Fibroblast of skin of abdomen (primary cell): ENCODE data around the gene LAMB4.

Experiments used
- DNase-seq: peaks from one replicate; pipeline ENCODE4 v3.0.0-alpha.2; 2013

Gene LAMB4

DNA sequence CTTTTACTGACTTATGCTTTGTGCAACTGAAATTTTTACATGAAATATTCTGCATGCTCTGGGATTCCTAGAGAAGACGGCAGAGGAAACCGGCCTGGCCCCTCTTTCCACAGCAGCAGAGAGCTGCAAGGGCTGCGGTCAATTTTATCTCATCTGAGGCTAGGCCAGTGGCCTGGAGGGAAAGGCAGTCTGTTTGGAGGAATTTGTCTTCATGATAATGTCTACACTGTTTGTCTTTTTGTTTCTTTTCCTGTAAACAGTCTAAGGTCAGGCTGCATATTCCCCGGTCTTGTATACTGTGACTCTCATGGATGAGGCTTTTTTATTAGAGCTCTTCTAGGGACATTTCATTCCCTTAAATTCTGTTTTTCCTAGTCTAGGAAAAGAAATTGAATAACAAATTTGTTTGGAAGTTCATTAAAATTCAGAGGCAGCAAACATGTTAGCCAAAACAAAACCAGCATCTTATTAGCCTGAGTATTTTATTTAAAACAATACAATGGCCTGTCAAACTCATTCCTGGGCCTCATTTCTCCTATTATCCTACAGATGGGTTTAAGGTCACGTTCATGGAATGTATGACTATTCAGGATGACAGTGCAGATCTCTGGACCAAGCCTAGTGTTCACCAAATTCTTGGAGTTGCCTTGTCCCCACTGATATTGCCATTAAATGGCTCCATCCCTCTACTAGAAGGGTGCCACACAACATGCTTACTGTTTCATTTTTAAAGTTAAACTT is 26.4 kb downstream of the LAMB4 start:
- DNase-seq: peak; percentile 44

- DNase-seq: no peak
These were observed 27.4 kb downstream of the LAMB4 start for GRCh38 chr7:108102671-108103312.

DNA sequence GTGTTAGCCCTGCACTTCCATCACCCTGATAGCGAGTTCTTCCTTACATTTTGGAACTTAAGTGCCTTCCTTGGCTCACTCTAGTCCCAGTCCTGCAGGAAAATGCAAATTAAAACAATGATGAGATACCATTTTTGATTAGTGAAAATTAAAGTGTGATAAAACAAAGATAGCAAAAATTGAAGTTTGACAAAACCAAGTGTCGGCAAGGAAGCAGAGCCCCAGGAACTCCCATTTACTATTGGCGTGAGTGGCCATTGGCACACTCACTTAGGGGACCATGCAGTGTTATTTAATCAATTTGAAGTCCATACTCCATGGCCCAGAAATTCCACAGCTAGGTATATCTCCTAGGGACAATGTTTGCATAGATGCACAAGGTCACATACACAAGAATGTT is 28.4 kb downstream of the LAMB4 start:
- DNase-seq: no peak

GRCh38 chr7:108099713-108100112 is 30.4 kb downstream of the LAMB4 start:
- peak; percentile 75 for DNase-seq

DNA sequence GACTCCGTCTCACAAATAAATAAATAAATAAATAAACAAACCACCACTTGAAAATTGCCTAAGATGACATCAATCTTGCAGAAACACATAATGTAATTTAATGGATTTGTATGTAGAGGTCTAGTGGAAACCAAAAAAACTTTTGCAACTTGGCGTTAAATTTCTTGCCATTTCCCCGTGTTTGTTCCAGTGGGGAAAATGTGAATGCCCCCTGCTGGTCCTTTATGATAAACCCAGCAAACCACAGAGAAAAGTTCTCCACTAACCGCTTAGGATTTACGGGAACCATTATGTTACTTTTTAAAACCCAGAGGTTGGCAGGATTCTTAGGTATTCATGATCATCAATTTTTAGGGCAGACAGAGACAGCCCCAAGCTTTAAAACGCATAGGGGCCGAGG is 32.5 kb downstream of the LAMB4 start:
- DNase-seq: no peak

DNA sequence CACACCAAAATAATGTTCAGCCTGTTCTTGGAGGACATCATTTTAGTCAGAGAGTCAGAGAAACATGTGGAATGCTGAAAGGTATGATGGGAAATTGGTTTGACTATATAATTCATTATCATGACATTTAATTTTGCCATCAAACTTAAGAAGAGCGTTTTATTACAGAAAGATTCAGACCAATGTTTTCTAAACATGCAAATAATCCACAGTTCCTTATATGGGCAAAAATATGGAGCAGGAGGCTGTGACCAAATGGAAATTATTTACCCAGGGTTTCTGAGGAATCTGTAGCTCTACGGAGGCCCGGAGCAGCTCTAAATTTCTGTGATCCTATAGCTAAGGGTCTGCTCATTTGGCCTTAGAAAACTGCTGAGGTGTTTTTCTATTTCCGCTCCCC is 33.2 kb downstream of the LAMB4 start:
- DNase-seq: no peak

DNA sequence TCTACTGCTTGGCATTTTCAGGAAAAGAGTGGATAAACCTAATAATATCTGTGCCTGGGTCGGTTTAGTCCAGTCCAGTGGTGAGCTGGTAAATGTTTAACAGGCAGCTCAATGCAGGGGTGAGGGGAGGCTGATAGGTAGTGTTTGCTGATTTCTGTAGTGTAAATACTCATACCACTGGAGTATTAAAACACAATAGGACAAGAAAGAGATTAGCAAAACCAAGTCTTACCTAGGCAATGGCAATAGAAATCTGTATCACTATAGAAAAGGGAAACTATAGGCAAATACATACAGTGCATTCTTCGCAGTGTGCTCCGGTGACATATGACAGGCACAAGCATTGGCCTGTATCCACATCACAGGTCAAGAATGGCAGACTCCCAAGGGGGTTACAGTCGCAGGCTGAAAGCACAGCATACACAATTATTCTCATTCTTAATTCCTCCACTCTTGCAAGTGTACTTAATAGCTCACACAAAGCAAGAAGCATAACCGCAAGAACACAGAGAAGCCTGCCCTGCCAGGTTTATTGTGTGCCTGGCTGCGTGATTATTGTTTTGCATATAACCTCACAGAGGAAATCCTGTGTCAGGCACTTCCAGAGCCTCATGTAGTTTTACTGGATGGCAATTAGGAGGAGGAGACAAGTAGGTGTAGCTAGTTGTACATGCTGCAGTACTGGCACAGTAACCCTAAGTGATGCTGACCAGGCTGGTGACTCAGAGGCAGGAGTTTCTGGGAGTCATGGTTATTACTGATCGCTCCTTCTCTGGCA is 35.0 kb downstream of the LAMB4 start:
- DNase-seq: peak; percentile 93

- peak; percentile 96 for DNase-seq
These were observed 35.8 kb downstream of the LAMB4 start for GRCh38 chr7:108094346-108094745.

GRCh38 chr7:108093851-108094331 is 36.3 kb downstream of the LAMB4 start:
- peak; percentile 63 for DNase-seq

GRCh38 chr7:108093341-108093740 is 36.8 kb downstream of the LAMB4 start:
- DNase-seq: no peak

DNA sequence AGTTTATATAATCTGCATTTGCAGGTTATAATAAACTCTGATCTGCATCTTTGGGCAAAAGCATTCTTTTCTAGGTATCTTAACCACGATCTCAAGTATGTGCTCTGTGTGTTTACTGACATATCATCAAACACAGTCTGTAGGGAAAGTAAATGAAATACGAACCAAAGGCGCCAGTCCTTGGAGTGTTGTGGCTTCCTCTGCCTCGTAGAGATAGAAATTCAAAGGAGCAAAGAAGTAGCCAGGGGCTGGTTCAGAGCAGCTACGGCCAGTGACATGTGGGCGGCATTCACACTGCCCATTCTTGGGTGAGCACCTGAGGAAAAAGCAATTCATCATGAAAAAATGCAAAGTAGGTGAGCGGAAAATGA is 38.7 kb downstream of the LAMB4 start:
- DNase-seq: no peak

DNA sequence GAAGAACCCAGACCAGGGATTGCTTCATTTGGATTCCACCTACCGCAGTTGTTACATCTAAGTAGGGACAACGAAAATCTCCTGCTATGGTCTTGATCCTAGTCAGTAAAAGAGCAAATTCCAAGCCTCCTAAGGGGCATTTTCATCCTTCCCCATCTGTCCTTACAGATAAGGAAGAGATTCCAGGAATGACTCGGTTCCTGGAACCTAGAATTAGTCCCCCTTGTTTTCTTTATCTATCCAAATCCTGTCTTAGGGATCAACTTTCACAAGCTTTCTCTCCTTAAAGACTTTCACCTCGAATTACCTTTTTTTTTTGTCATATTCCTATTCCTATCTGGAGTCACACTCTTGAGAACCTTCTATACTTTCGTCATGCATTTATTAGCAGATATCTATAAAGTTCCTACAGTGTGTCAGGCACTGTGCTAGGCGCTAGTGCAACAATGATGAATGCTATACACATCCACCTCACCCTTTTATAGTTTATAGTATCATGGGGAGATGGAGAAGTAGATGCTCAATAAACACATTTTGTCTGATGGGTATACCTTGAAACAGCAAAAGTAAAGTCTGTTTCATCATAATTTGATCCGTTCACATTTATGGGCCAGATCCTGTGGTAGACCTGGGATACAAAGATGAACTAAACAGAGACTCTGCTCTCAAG is 39.2 kb downstream of the LAMB4 start:
- no peak for DNase-seq

GRCh38 chr7:108089381-108089780 is 40.8 kb downstream of the LAMB4 start:
- no peak for DNase-seq

DNA sequence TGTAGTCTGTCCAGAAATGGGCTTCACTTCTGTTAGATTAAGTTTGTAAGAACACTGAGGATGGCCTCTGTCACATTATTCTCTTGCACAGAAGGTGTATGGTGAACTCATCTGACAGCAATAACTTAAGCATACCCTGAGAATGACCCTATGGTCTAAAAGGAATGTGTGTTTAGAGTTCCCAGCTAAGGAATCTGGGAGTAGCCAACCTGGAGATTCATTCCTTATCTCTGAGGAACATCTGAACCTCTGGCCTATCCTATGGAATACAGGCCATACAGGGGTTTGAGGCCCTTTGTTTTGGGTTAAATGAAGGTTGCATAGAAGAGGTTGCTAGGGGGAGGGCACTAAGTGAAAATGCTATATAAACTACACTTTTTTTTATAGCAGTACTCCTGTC is 41.4 kb downstream of the LAMB4 start:
- DNase-seq: peak; percentile 45

DNA sequence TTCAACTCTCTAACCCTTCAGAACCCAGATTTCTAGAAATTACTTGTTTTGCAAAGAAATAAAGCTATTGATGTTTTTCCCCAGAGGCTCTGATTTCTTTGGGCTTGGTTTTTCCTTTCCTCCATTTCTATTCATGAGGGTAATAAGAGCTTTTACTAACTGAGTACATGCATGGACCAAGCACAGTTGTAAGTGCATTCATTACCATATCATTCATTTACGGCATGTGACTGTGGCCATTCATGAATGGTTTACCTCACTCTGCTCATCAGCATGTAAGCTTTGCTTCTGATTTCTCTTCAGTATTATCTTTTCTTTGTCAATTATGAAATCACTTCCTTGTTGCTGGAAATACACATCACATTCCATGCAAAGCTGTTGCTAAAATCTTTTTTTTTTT is 42.4 kb downstream of the LAMB4 start:
- DNase-seq: no peak

DNA sequence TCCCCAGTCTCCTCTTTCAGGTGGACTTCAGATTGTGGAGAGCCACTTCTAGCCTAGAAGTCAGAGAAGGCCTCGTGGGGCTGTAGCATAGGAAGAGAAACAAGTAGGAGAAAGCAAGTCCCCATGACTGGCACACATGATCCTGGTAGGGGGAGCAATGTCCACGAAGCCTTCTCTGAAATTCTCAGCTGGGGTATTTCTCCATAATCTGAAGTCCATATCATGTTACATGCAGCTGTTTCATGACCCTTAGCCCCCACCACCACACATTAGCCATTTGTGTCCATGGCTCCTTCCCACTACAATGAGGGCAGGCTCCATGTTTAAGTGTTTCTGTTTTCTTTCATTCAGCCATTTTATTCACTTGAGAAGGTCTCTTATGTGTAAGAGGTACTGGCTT is 43.2 kb downstream of the LAMB4 start:
- no peak for DNase-seq

- DNase-seq: peak; percentile 56
These were observed 43.6 kb downstream of the LAMB4 start for GRCh38 chr7:108086546-108086945.

GRCh38 chr7:108083980-108084379 is 46.2 kb downstream of the LAMB4 start:
- DNase-seq: peak; percentile 35

GRCh38 chr7:108079648-108080591 is 50.2 kb downstream of the LAMB4 start:
- DNase-seq: peak; percentile 98

GRCh38 chr7:108079276-108079647 is 50.9 kb downstream of the LAMB4 start:
- no peak for DNase-seq

- DNase-seq: no peak
These were observed 51.5 kb downstream of the LAMB4 start for GRCh38 chr7:108078691-108079090.

GRCh38 chr7:108078211-108078673 is 51.9 kb downstream of the LAMB4 start:
- peak; percentile 48 for DNase-seq
